Thyroid gland (tissue), 4 donors: Measurements from ENCODE around the gene PFDN6. TPM values are rescaled to one million over a fixed set of nuclear protein-coding genes. Genes with fewer than 3 reads are reported as not detected.

ENCODE experiments used
- DNase-seq, 2 donors: peaks; one replicate each; pipeline ENCODE4 v3.0.0-alpha.2; 2019
- H3K27ac ChIP-seq, 3 donors: fragments of 200-600 bp; sonication (generic); 1 replicate in 2 of 3; 2 replicates in 1 of 3; pipeline ENCODE4 v1.5.1; 2016 to 2019; ENCODE audit warnings: mild to moderate bottlenecking in 1 of 3, moderate library complexity in 1 of 3
- H3K27me3 ChIP-seq: fragments of 200-600 bp; sonication (generic); one replicate; pipeline ENCODE4 v1.5.1; 2019
- H3K36me3 ChIP-seq, 2 donors: fragments of 200-600 bp; sonication (generic); one replicate each; pipeline ENCODE4 v1.5.1; 2016 to 2019
- H3K4me1 ChIP-seq, 2 donors: fragments of 200-600 bp; sonication (generic); one replicate each; pipeline ENCODE4 v1.5.1; 2017 to 2019
- H3K4me3 ChIP-seq, 3 donors: fragments of 200-600 bp; sonication (generic); replicated peaks in 1 of 3; 1 replicate in 2 of 3; 2 replicates in 1 of 3; pipeline ENCODE4 v1.5.1; 2016; ENCODE audit warnings: mild to moderate bottlenecking in 1 of 3
- H3K9me3 ChIP-seq: fragments of 200-600 bp; sonication (generic); one replicate; pipeline ENCODE4 v1.5.1; 2017
- CTCF ChIP-seq, 6 experiments: fragments of 200-600 bp in 3 of 6; fragments of 450-650 bp in 3 of 6; sonication (generic) in 3 of 6; IDR thresholded peaks; one replicate each; pipeline ENCODE4 v1.5.1; 2016 to 2019; ENCODE audit warnings: antibody characterized with exemption in 6 of 6, mild to moderate bottlenecking in 2 of 6, inconsistent platforms in 1 of 6, moderate library complexity in 1 of 6
- POLR2A ChIP-seq, 2 donors: fragments of 450-650 bp; IDR thresholded peaks; one replicate each; pipeline ENCODE4 v1.6.1; 2017; ENCODE audit warnings: antibody characterized with exemption in 2 of 2, mild to moderate bottlenecking in 2 of 2, moderate library complexity in 1 of 2
- WGBS, 2 donors: methylation state at CpG; one replicate each; pipeline ENCODE4 v1.1.5; 2017; 5-methylcytosine and 5-hydroxymethylcytosine counted together
- intact Hi-C: fragments of 100-400 bp; cut with DNase I; formaldehyde crosslinking; loops from one replicate; pipeline ENCODE4 v1.15.1; 2023
- total RNA-seq, 4 donors: library from RNA; depleted of rRNA; stranded (reverse); fragments of >200 nt; gene quantifications; one replicate each; pipeline ENCODE4 v1.2.3, GENCODE V29; 2016

The PFDN6 gene
- total RNA-seq, 4 donors from 2014 or later: 29.1 to 51.9 (median 35.6) TPM

GRCh38 chr6:33329058-33329457 lies 39.7 kb downstream of the PFDN6 start:
- TF ChIP-seq POLR2A (IDR thresholded peaks at IDR 0.05) (no peak), CTCF (IDR thresholded peaks at IDR 0.05) (no peak)
- H3K27me3 ChIP-seq: no peaks in the 10 kb centered on the region
- peaks cover under 1 to 2% of the 10 kb centered on the region in 2 donors for H3K4me1 ChIP-seq
- DNase-seq: no peak
- H3K9me3 ChIP-seq: no peaks in the 10 kb centered on the region
- no peak overlapping the region for H3K4me3 ChIP-seq
- intact Hi-C loops: no loop called here
- H3K27ac ChIP-seq: no peak overlapping the region
- no peaks in the 10 kb centered on the region for H3K36me3 ChIP-seq
- 63% methylated on average over 5 of the region's 5 CpGs for WGBS, 2 donors

- no peaks in the 10 kb centered on the region for H3K27me3 ChIP-seq
- WGBS, 2 donors: 90 to 95% methylated on average over 10 of the region's 10 CpGs
- TF ChIP-seq POLR2A (IDR thresholded peaks at IDR 0.05) (no peak), CTCF (IDR thresholded peaks at IDR 0.05) (no peak)
- no peak overlapping the region for H3K27ac ChIP-seq
- intact Hi-C loops: no loop called here
- H3K4me1 ChIP-seq: no peaks in the 10 kb centered on the region
- H3K36me3 ChIP-seq: no peaks in the 10 kb centered on the region
- no peaks in the 10 kb centered on the region for H3K9me3 ChIP-seq
- H3K4me3 ChIP-seq: no peak overlapping the region
- no peak for DNase-seq
Observed at GRCh38 chr6:33330736-33331135, 41.3 kb downstream of the PFDN6 start.

GRCh38 chr6:33333666-33334065 lies 44.3 kb downstream of the PFDN6 start:
- Histone ChIP-seq H3K4me1 (no peaks in the 10 kb centered on the region), H3K36me3 (no peaks in the 10 kb centered on the region), H3K27me3 (no peaks in the 10 kb centered on the region), H3K4me3 (no peak overlapping the region), H3K27ac (no peak overlapping the region), H3K9me3 (no peaks in the 10 kb centered on the region)
- TF ChIP-seq CTCF (IDR thresholded peaks at IDR 0.05): no peak
- no peak for TF ChIP-seq POLR2A (IDR thresholded peaks at IDR 0.05)
- DNase-seq: no peak
- intact Hi-C loops: no loop called here
- WGBS, 2 donors: 92 to 95% methylated on average over 4 of the region's 4 CpGs

GRCh38 chr6:33335916-33336315 lies 46.5 kb downstream of the PFDN6 start:
- Histone ChIP-seq H3K27ac (no peak overlapping the region), H3K4me3 (no peak overlapping the region), H3K4me1 (no peaks in the 10 kb centered on the region), H3K27me3 (no peaks in the 10 kb centered on the region), H3K9me3 (no peaks in the 10 kb centered on the region), H3K36me3 (no peaks in the 10 kb centered on the region)
- DNase-seq: no peak
- 70 to 89% methylated on average over 4 of the region's 4 CpGs for WGBS, 2 donors
- TF ChIP-seq POLR2A (IDR thresholded peaks at IDR 0.05) (no peak), CTCF (IDR thresholded peaks at IDR 0.05) (no peak)
- intact Hi-C loops: no loop called here

- no peaks in the 10 kb centered on the region for H3K36me3 ChIP-seq
- no peak for TF ChIP-seq CTCF (IDR thresholded peaks at IDR 0.05)
- no peak for TF ChIP-seq POLR2A (IDR thresholded peaks at IDR 0.05)
- H3K4me3 ChIP-seq: no peak overlapping the region
- H3K9me3 ChIP-seq: no peaks in the 10 kb centered on the region
- WGBS, 2 donors: 87 to 88% methylated on average over 3 of the region's 3 CpGs
- no peak overlapping the region for H3K27ac ChIP-seq
- no peaks in the 10 kb centered on the region for H3K4me1 ChIP-seq
- no peaks in the 10 kb centered on the region for H3K27me3 ChIP-seq
- intact Hi-C loops: no loop called here
- DNase-seq: no peak
Observed at GRCh38 chr6:33336495-33336894, 47.1 kb downstream of the PFDN6 start.
